ENCODE measurements around the gene DOK6. TPM values are rescaled to one million over a fixed set of nuclear protein-coding genes. Genes with fewer than 3 reads are reported as not detected.
A peak's percentile ranks its signal among the peaks of the same experiment; 100 is the strongest.
"Not testable (repeated sequence)": the region's sequence is repeated elsewhere in the genome, so short reads cannot be mapped to it uniquely, and the experiment has no call there.

DOK6 gene
- total RNA-seq: under 0.01 and 0.20 TPM in 2 replicates

- DNase-seq (ENCODE audit: low read depth in 2 of 2): peak; percentile 5 to 56
Observed at GRCh38 chr18:69400253-69400975, at the start of gene DOK6. Gene DOK6, plus strand, starts transcription at chr18:69400888.

DNA sequence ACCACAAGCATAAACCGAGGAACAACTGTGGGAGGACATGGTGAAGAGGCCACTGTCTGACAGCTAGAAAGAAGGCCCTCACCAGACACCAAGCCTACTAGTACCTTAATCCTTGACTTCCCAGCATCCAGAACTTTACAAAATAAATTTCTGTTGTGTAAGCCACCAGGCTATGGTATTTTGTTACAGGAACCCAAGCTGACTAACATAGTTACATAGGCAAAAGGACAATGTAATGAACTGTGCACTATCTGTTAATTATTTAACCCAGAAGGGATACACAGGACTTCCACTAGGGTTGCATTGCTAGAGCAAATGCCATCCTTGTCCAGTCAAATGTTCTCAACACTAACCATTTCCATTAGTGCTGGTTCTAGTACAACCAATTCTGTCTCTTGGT is 47.7 kb upstream of the DOK6 start:
- DNase-seq (ENCODE audit: low read depth in 2 of 2): no peak

- no peak for DNase-seq (ENCODE audit: low read depth in 2 of 2)
Observed at GRCh38 chr18:69357590-69357989, 43.1 kb upstream of the DOK6 start.

DNA sequence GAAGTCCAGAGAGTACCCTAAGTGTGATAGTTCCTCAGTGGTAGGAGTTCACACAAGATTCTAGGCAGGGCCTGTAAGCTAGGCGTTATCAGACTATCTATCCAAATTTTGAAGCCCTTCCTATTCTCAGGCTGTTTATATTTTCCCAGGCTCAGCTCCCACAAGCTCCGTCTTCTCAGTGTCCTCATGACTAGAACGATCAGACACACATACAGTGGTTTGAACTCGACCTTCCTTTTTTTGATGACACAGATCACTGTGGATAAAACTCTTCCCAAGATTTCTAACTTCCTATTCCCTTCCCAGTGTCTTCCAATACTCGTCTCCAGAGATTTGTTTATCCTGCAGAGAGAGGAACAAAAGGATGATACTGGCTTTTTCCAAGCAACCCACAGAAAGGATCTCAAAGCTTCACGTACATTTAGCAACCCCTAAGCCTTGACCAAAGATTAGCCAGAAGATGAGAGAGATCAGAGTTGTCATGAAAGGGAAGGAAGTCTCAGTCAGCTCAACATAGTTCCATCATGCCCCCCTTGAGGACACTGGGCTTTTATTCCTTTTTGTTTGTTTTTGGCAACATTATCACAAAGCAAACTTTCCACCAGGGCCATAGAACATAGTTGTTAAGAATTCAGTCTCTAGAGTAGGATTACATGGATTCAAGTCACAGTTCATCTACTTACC is 42.3 kb upstream of the DOK6 start:
- DNase-seq (ENCODE audit: low read depth in 2 of 2): no peak

DNA sequence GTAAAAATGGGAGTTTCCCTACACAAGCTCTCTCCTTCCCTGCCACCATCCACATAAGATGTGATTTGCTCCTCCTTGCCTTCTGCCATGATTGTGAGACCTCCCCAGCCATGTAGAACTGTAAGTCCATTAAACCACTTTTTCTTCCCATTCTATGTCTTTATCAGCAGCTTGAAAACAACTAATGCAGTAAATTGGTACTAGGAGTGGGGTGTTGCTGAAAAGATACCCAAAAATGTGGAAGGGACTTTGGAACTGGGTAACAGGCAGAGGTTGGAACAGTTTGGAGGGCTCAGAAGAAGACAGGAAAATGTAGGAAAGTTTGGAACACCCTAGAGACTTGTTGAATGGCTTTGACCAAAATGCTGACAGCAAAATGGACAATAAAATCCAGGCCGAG is 40.9 kb upstream of the DOK6 start:
- DNase-seq (ENCODE audit: low read depth in 2 of 2): not testable (repeated sequence)

DNA sequence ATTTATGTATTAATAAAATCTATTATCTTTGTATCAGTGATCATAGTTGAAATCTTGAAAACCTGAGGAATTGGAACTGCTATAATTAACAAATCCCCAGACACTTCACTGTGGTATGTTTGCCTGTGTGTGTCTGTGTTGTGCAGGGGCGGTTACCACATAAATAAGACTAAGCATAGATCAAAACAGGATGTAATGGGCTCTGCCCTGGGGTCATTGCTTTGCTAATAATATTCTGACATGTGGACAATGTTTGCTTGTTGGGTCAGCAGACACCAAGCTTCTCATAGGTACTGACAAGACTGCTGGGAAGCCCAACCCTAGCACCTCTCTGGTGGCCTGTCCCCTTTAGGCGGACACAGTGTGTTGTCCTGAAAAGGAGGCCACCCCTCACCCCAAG is 35.8 kb upstream of the DOK6 start:
- DNase-seq (ENCODE audit: low read depth in 2 of 2): no peak

DNA sequence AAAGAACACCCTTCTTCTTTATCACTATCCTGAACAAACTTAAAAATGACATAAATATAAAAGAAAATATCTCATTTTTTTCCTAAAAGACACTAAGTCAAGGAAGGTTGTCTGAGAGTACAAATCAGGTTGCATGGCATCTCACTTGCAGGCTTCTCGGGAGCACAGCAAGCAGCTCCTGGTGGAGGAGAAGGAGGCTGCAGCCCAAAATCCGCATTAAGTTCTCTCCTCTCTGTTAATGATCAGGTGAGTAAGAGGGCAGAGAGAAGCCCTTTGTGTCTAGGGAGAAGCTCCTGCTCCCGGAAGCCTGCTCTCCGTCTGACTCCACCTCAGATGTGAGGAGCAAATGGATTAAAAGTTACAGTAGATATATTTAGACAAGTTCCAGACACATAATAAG is 35.0 kb upstream of the DOK6 start:
- no peak for DNase-seq (ENCODE audit: low read depth in 2 of 2)

DNA sequence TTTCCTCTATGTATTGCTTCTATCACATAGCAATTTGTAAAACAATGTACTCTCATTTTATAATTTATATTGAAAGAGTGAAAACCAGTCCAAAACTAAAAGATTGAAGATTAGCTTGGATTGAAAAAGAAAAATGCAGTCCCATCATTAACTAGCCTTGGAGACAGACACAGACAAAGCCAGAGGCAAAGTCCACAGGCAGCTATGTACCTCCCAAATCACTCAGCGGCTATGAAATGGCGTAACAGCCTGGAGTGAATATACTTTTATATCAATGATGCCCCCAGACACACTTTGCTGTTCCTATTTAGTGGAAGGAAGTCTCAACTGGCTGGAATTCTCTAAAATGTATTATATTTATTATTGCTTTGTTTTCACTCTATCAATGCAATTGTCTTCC is 33.6 kb upstream of the DOK6 start:
- DNase-seq (ENCODE audit: low read depth in 2 of 2): no peak

- no peak for DNase-seq (ENCODE audit: low read depth in 2 of 2)
Observed at GRCh38 chr18:69371729-69372128, 29.0 kb upstream of the DOK6 start.

DNA sequence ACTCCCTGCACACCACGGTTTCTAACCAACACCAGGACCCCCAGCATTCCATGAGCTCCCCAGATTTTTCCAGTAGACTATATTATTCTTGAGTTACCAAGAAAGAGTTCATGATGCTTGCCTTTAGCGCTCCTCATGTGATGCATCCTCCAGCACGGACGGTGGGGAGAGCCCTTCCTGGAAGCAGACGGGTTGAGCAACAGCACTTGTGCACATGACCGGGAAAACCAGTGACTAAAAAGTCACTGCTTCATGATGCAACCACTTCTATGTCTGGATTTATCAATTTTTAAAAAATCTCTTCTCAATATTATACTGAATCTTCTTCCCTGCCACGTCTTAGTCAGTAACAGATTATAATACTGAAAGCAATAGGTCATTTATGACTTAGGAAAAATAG is 20.4 kb upstream of the DOK6 start:
- DNase-seq (ENCODE audit: low read depth in 2 of 2): no peak

GRCh38 chr18:69383186-69383585 is 17.5 kb upstream of the DOK6 start:
- DNase-seq (ENCODE audit: low read depth in 2 of 2): no peak

GRCh38 chr18:69387186-69387585 is 13.5 kb upstream of the DOK6 start:
- no peak for DNase-seq (ENCODE audit: low read depth in 2 of 2)

- no peak for DNase-seq (ENCODE audit: low read depth in 2 of 2)
Observed at GRCh38 chr18:69388222-69388621, 12.5 kb upstream of the DOK6 start.

- DNase-seq (ENCODE audit: low read depth in 2 of 2): no peak
Observed at GRCh38 chr18:69397096-69397495, 3.6 kb upstream of the DOK6 start.

DNA sequence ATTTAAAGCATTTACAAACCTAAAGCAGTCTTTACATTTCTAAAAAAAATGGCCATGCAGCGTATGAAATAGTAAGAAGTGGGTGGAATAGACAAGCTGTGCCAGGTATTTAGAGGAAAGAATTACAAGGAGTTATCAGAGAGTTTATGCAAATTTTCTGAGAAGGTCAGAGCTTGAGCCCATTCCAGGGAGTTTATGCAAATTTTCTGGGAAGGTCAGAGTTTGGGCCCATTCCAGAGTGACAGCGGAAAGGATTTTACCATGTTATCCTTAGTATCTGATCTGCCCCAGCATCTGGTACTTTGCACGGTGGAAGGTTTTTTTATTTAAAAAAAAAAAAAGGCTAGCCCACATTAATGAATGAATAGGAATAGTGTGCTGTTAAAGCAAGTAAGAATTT is 1.4 kb upstream of the DOK6 start:
- DNase-seq (ENCODE audit: low read depth in 2 of 2): no peak

- peak; percentile 1 to 30 for DNase-seq (ENCODE audit: low read depth in 2 of 2)
Observed at GRCh38 chr18:69400976-69401225, 213 bp downstream of the DOK6 start.

GRCh38 chr18:69401226-69401971 is 711 bp downstream of the DOK6 start:
- DNase-seq (ENCODE audit: low read depth in 2 of 2): peak; percentile 2 to 17

GRCh38 chr18:69401972-69402532 is 1.4 kb downstream of the DOK6 start:
- DNase-seq (ENCODE audit: low read depth in 2 of 2): peak in 1 of 2 donors; percentile 0

GRCh38 chr18:69402533-69402989 is 1.9 kb downstream of the DOK6 start:
- no peak for DNase-seq (ENCODE audit: low read depth in 2 of 2)

DNA sequence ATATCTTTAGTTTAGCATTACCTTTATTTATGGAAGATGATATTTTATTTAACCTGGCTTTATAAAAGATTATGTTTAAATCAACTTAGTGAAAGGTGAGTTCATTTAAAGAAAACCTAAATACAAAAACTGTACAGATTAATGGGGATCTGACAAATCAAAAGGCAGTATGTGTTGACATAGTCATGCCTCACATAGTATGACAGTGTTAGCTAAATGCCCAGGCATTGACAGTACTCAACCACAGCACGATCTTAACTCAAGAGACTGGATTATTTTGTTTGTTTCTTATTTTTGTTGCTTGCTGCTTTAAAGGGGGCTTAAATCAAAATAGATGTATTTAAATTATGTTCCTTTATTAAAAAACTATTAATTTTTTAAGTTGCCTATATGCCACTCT is 7.8 kb downstream of the DOK6 start:
- DNase-seq (ENCODE audit: low read depth in 2 of 2): no peak

DNA sequence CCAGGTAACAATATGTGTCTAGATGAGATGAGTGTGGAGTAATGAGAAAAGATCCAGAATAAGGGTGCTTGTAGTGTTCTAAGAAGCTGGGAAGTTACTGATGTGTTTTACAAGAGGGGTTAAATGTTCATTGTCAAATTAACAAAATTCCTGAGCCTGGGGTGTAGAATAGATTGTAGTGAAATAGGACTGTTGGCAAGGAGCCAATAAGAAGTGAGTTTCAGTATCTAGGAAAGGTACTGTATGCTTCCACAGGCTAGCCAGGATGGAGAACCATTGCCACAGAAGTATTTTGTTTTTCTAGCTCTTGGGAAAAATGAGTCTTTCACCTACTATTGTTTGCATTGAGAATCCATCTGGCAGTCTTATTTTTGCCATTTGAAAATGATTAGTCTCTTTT is 10.5 kb downstream of the DOK6 start:
- DNase-seq (ENCODE audit: low read depth in 2 of 2): no peak

DNA sequence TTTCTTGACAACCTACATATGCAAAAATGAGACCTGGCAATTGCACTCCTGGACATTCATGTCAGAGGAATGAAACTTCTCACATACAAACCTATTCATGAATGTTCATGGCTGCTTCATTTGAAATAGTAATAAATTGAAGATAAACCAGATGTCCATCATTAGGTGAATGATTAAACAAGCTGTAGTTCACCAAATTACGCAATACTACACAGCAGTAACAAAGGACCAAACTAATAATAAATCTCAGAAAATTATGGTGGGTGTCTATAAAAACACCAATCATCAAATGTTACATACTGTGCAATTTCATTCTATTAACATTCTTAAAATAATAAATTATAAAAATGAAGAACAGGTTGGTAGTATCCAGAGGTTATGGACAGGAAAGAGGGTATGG is 13.5 kb downstream of the DOK6 start:
- no peak for DNase-seq (ENCODE audit: low read depth in 2 of 2)
